ENCODE data around the gene LINGO1. TPM values are rescaled to one million over a fixed set of nuclear protein-coding genes. Genes with fewer than 3 reads are reported as not detected.
A peak's percentile ranks its signal among the peaks of the same experiment; 100 is the strongest.

LINGO1 gene
- polyA plus RNA-seq, 2 of the 4 experiments (the other 2 are of a cell fraction): 2.2 to 3.3 TPM

- TF ChIP-seq CHD4 (IDR thresholded peaks at IDR 0.05; ENCODE audit: borderline replicate concordance) (no peak), NR3C1 (IDR thresholded peaks at IDR 0.05) (no peak)
- Histone ChIP-seq H3K4me1 (no peaks in the 10 kb centered on the region), H3K9me3 (no peaks in the 10 kb centered on the region), H3K4me3 (no peak overlapping the region), H3K4me2 (no peak overlapping the region), H3K27ac (no peak overlapping the region)
- ChIA-PET CTCF (interaction anchor here (0.6 to 11.4 kb wide), 2 partner anchors 16 to 27 kb away, joined by 3 to 70 read pairs; no protein-coding TSS in a partner anchor), POLR2A (no interaction called here)
- DNase-seq (ENCODE audit: low read depth in 1 of 2, low spot score in 1 of 2) (no peak), FAIRE-seq (no peak), ATAC-seq (no peak)
- 56% methylated on average over 4 of the region's 4 CpGs for WGBS (ENCODE audit: missing lambda C conversion rate)
Observed at GRCh38 chr15:77572186-77572585, 60.5 kb downstream of the LINGO1 start.

GRCh38 chr15:77571741-77572140 is 61.0 kb downstream of the LINGO1 start:
- no peak for FAIRE-seq
- 86% methylated on average over 15 of the region's 15 CpGs for WGBS (ENCODE audit: missing lambda C conversion rate)

GRCh38 chr15:77571181-77571580 is 61.5 kb downstream of the LINGO1 start:
- no peak for ATAC-seq
- POLR2A ChIA-PET: no interaction called here

More at GRCh38 chr15:77571741-77572140, 61.0 kb downstream of the LINGO1 start:
- ATAC-seq (no peak), DNase-seq (ENCODE audit: low read depth in 1 of 2, low spot score in 1 of 2) (no peak)
- H3K27ac ChIP-seq: no peak overlapping the region
- H3K9me3 ChIP-seq: no peaks in the 10 kb centered on the region
- no peak overlapping the region for H3K4me3 ChIP-seq
- no peak overlapping the region for H3K4me2 ChIP-seq
- ChIA-PET POLR2A (no interaction called here), CTCF (interaction anchor here (1.4 to 11.4 kb wide), 2 partner anchors 27 to 75 kb away, joined by 3 to 70 read pairs; no protein-coding TSS in a partner anchor)
- TF ChIP-seq HOXA7 (CRISPR knock-in tag; IDR thresholded peaks at IDR 0.05) (no peak), CEBPB (IDR thresholded peaks at IDR 0.05) (no peak), CHD2 (IDR thresholded peaks at IDR 0.05; ENCODE audit: low read length, partially characterized antibody) (no peak), TP53 (CRISPR knock-in tag; IDR thresholded peaks at IDR 0.05) (no peak)
- no peaks in the 10 kb centered on the region for H3K4me1 ChIP-seq

GRCh38 chr15:77569729-77570125 is 63.0 kb downstream of the LINGO1 start:
- CTCF ChIA-PET: interaction anchor here (1.0 to 11.4 kb wide), 4 partner anchors 8 to 63 kb away, joined by 3 to 70 read pairs (median 4); no protein-coding TSS in a partner anchor
- TF ChIP-seq ZSCAN20 (CRISPR knock-in tag; IDR thresholded peaks at IDR 0.05): no peak
- TF ChIP-seq HES2 (IDR thresholded peaks at IDR 0.05): no peak
- no peak for TF ChIP-seq RAD21 (conservative IDR thresholded peaks at IDR 0.05 in 1 of 2, IDR thresholded peaks at IDR 0.05 in 1 of 2)
- TF ChIP-seq CHD2 (IDR thresholded peaks at IDR 0.05; ENCODE audit: low read length, partially characterized antibody): no peak
- TF ChIP-seq RCOR1 (IDR thresholded peaks at IDR 0.05; ENCODE audit: low read depth, low read length): no peak
- no peak for TF ChIP-seq POLR2A (IDR thresholded peaks at IDR 0.05; ENCODE audit: low read length)
- no peak for TF ChIP-seq FOSL2 (IDR thresholded peaks at IDR 0.05)
- TF ChIP-seq FOSL2 (CRISPR knock-in tag; IDR thresholded peaks at IDR 0.05): no peak
- no peak for TF ChIP-seq GATA3 (IDR thresholded peaks at IDR 0.05; ENCODE audit: borderline replicate concordance)
- no peak for TF ChIP-seq TP53 (CRISPR knock-in tag; IDR thresholded peaks at IDR 0.05)
- TF ChIP-seq SREBF2 (IDR thresholded peaks at IDR 0.05): no peak
- TF ChIP-seq RFX5 (IDR thresholded peaks at IDR 0.05): no peak
- no peak for TF ChIP-seq PHF8 (IDR thresholded peaks at IDR 0.05; ENCODE audit: borderline replicate concordance, low read depth)
- no peak for TF ChIP-seq NPAS2 (CRISPR knock-in tag; IDR thresholded peaks at IDR 0.05; ENCODE audit: borderline replicate concordance)
- TF ChIP-seq ZFP36 (IDR thresholded peaks at IDR 0.05; ENCODE audit: borderline replicate concordance, partially characterized antibody): no peak
- TF ChIP-seq BCL3 (IDR thresholded peaks at IDR 0.05): no peak
- no peak for TF ChIP-seq TFCP2L1 (CRISPR knock-in tag; IDR thresholded peaks at IDR 0.05)

More at GRCh38 chr15:77571181-77571580, 61.5 kb downstream of the LINGO1 start:
- H3K4me3 ChIP-seq: no peak overlapping the region
- no peak overlapping the region for H3K27ac ChIP-seq
- TF ChIP-seq FOSL2 (IDR thresholded peaks at IDR 0.05) (no peak), FOSL2 (CRISPR knock-in tag; IDR thresholded peaks at IDR 0.05) (no peak), REST (IDR thresholded peaks at IDR 0.05) (no peak), RFX5 (IDR thresholded peaks at IDR 0.05) (no peak), FOSB (CRISPR knock-in tag; IDR thresholded peaks at IDR 0.05) (no peak)
- CTCF ChIA-PET: interaction anchor here (1.4 to 11.4 kb wide), 2 partner anchors 26 to 74 kb away, joined by 3 to 70 read pairs; no protein-coding TSS in a partner anchor
- no peaks in the 10 kb centered on the region for H3K9me3 ChIP-seq
- no peak for DNase-seq (ENCODE audit: low read depth in 1 of 2, low spot score in 1 of 2)
- no peaks in the 10 kb centered on the region for H3K4me1 ChIP-seq
- 47% methylated on average over 4 of the region's 6 CpGs for WGBS (ENCODE audit: missing lambda C conversion rate)
- no peak for FAIRE-seq
- no peak overlapping the region for H3K4me2 ChIP-seq

More at GRCh38 chr15:77569729-77570125, 63.0 kb downstream of the LINGO1 start:
- FAIRE-seq: no peak
- ATAC-seq: peak in 1 of 2 experiments; percentile 14; a peak in 3 of 6 replicates
- POLR2A ChIA-PET: no interaction called here
- no peak for DNase-seq (ENCODE audit: low read depth in 1 of 2, low spot score in 1 of 2)
- 40% methylated on average over 6 of the region's 6 CpGs for WGBS (ENCODE audit: missing lambda C conversion rate)
- Histone ChIP-seq H3K4me3 (no peak overlapping the region), H3K4me2 (no peak overlapping the region), H3K9me3 (no peaks in the 10 kb centered on the region), H3K27ac (no peak overlapping the region), H3K4me1 (no peaks in the 10 kb centered on the region)
